AG09309 (cell line): ENCODE measurements around the gene MRPL12.

Experiments used
- DNase-seq: peaks from one replicate; pipeline ENCODE4 v3.0.0-alpha.2; 2010; ENCODE audit warnings: low read depth
- H3K4me3 ChIP-seq: 2 replicates; pipeline ENCODE4 v1.5.1; 2011; ENCODE audit warnings: mild to moderate bottlenecking, low read depth, low read length, moderate library complexity; ENCODE audit not compliant: control insufficient read depth
- CTCF ChIP-seq: IDR thresholded peaks from 2 replicates; pipeline ENCODE4 v1.5.1; 2011; ENCODE audit warnings: mild to moderate bottlenecking, low read depth, low read length, inconsistent platforms; ENCODE audit not compliant: insufficient read depth, control insufficient read depth; ENCODE audit errors: missing control alignments

The MRPL12 gene

GRCh38 chr17:81702934-81703746 lies at the start of gene MRPL12:
Gene MRPL12 (plus strand): TSS chr17:81703367. CDS start chr17:81703502, 135 bp downstream.
- no peak for TF ChIP-seq CTCF
- peak; percentile 45 for DNase-seq
- peak within 1 kb of the TSS; percentile 77 for H3K4me3 ChIP-seq

GRCh38 chr17:81655378-81656117 lies 47.6 kb upstream of the MRPL12 start:
- no peak overlapping the region for H3K4me3 ChIP-seq
- no peak for DNase-seq
- TF ChIP-seq CTCF = no peak

GRCh38 chr17:81656118-81656743 lies 46.9 kb upstream of the MRPL12 start, which contains the start of gene PDE6G:
Gene PDE6G (minus strand): TSS chr17:81656542. CDS start chr17:81653305, 3,237 bp downstream.
- H3K4me3 ChIP-seq = no peak within 1 kb of the TSS
- DNase-seq = no peak
- no peak for TF ChIP-seq CTCF

- no peak overlapping the region for H3K4me3 ChIP-seq
- TF ChIP-seq CTCF = no peak
- DNase-seq = no peak
Observed at GRCh38 chr17:81656835-81657234, 46.3 kb upstream of the MRPL12 start.

GRCh38 chr17:81659038-81659437 lies 44.1 kb upstream of the MRPL12 start:
- TF ChIP-seq CTCF = no peak
- H3K4me3 ChIP-seq = no peak overlapping the region
- DNase-seq = no peak

- H3K4me3 ChIP-seq = no peak overlapping the region
- DNase-seq = no peak
- no peak for TF ChIP-seq CTCF
Observed at GRCh38 chr17:81660441-81660840, 42.7 kb upstream of the MRPL12 start.
